CD4-positive, alpha-beta T cell treated with Interleukin-6 for 4 hours (primary cell): ENCODE data around the gene PLCH1.

Experiments
- DNase-seq: peaks from one replicate; pipeline ENCODE4 v3.0.0-alpha.2; 2020; ENCODE audit warnings: mixed read lengths

The PLCH1 gene

DNA sequence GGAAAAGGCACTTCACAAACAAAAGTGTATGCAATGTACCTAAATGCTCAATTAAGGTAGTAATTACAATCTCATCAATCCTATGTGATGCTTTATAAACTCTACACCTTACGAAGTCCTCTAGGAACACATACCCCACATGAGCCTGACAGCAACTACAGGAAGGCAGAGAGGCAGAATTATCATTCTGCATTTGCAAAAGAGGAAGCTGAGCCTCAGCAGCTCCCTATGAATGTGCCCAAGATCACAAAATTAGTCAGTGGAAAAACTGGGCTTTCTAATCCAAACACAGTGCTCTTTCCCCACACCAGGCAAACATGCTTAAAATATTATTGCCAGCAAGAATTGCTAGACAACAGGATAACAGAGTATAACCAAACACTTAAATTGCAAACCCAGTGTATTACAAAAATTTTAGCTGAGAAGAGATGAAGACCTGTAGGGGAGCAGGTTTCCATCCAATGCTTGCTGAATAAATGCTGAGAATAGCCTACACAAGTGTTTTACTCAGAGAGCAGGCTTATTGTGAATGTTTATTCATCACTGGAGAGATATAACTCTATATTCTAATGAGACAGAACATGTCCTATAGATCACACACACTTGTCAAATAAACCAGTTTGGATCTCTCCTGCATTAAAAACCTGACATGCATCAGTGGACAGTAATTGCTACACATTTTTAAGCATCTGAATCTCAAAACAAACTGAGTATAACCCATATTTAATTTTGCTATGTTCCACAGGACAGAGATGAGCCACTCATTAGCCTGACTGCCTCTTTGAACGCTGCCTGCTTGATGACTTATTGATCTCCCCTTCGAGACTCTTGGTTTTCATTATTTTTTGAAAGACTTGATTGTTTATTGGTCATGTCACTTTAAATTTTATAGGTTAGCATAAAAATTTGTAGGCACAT lies 62.2 kb downstream of the PLCH1 start:
- no peak for DNase-seq

DNA sequence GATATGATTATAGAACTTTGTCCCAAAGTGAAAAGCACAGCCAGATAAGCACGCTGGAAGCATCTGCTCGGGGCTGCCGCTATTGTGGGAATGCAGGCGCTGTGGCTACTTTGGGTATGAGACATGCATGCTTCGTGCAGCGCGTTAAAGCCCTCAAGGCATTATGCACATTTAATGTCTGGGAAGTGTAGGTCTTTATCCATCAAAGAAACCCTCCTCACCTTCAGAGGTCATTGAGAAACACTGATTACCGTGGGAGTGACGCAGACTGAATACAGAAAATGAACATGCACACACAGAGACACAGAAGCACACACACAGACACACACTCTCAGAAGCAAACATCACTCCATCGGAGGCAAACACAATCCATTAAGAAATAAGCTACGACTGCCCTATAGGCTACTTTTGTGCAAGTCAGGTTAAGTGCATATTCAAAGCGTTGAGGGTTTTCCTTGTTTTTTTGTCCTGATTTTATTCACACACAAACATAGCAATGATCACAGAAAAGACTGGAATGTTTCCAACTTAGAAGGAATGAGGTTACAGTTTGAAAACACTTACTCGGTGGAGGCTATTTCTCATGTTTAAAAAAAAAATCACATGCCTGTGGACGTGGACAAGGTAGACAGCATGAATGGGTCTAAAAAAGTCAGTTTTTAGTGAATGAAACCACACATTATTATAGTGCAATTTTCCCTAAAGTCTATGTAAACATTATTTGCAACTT lies 68.5 kb downstream of the PLCH1 start:
- no peak for DNase-seq

DNA sequence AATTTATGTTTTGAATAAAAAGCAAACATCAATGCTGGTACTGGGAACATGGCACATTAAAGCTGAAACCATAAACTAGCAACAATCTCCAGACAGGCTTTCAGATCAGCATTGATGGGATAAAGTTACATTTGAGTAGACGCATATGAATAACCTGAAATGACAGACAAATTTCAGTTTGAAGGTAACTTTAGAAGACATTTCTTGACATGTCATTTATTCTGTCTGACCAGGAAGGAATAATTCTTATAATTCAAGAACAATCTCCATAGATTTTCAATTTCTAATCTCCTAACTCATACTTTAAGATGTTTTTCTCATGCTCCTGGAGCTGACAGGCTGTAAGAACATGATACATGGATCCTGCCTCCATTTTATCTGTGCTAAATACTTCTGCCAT lies 69.8 kb downstream of the PLCH1 start:
- DNase-seq: no peak

DNA sequence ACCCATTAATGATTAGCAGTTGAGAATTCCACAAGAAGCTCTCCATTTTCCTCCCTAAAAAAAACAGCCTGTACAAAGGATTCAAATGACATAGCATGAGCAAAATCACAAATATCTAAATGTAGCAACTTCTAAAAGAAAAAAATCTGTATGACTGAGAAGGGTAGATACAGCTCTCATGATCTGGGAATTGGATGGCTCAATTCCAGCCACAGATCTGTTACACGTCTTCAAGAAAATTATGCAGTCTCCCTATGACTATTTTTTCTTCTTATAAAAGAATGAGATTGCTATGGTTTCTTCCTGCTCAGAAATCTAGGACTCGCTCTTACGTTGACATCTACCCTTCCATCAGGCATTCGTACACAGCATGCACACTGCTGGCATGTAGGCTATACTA lies 71.5 kb downstream of the PLCH1 start:
- DNase-seq: no peak

DNA sequence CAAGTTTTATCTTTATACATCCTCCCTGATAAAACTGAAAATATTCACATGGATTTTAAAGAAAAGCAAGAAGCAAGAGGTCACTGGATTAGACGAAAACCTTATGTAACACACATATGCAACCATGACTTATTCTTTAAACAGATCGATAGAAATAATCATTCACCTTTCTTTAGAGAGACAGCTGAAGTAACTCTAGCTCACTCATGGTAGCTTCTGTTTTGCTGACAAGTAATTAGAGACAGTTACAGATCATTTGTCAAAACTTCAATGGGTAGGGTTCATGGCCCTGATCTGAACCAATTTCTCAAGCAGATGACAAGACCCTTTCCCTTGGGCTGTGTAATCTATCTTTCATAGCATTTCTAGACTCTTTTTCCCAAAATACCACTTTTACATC lies 74.5 kb downstream of the PLCH1 start:
- DNase-seq: no peak

DNA sequence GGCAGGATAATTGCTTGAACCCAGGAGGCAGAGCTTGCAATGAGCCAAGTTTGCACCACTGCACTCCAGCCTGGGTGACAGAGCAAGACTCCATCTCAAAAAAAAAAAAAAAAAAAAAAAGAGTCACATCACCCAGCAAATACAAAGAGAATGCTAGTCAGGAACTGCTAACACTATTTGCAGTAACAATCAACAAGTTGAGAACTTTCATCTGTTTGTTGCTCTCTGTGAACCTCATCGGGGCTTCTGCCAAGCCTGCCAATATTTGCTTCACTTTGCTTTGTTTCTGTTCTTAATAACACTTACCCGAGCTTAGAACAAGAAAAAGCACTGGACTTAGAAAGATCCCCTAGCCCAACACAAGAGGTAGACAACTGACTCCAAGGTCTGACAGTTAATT lies 76.9 kb downstream of the PLCH1 start:
- DNase-seq: no peak

DNA sequence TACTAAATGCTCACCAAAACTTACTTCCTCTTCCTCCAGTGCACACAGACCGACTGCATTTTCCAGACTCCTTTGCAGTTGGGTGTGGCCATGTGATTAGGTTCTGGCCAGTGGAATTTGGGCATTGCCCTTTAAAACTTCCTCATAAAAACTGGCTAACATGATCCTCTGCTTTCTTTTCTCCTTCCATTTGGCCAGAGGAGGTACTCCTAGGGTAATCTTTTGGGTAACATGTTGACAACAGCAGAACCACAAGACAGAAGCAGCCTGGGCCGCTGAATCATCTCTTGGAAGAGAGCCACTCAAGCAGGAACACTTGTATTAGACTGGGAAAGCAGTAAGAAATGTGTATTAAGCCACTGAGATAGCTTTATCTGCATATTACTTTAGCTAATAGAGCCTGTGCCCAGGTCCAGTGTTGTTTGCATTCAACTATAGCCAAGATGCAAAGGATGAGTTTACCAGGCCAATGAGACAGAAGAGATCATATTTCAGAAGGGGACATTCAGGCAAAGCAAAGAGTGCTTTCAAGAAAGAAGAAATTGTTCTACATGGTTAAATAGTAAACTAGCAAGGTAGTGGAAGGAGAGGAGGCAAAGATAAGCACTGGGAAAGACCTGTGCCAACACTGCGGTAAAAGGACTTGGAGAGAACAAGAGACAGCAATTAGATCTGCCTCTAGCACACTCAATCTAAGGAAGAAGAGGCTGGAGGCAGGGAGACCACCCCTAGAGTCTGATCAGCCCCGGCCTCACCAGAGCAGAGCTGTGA lies 79.8 kb downstream of the PLCH1 start:
- DNase-seq: no peak

DNA sequence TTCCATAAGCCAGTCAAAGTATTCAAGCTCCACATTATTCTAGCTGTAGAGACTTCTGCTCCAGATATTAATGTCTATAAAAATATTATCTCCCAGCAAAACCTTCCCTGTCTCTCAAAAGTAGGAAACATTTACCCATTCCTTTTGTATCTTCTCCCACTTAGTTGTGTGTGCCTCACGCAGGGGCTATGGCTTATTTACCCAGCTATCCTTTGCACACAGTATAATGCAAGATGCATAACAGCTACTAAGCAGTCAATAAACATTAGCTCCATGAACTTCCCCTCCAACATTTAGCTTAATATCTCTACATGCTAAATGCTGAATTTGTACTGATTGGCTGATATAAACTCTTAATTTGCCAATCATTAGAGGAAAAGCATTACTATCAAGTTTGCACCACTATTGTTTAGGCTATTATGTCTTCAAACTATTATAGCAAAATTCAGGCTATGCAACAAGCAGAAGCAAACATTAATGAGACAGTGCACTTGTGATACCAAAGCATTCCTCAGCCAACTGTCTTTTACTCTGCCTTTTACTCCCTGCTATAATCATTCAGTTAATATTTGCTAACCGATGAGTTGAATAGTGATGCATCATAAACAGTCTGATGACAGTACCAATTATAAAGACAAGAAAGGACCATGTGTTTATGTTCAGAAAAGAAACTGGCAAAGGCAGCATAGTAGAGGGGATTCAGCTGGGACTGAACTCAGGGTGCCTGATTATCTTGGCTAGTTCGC lies 81.2 kb downstream of the PLCH1 start:
- no peak for DNase-seq

DNA sequence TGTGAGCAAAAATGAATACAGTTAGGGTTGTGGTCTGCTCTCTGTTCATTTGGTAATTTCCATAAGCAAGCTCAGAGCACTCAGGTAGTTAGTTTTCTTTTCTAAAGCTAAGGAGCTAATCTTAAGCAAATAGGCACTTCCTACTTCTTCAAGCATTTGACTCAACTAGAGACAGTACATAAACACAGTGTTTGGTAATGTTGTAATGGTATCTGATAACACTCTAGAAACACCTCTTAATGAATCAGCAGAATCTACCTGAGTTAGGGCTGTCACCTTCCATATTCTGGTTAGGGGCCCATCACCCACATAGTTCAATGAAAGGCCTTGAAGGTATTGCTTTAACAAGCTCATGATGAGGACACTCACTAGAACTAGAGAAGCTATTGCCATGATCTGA lies 83.1 kb downstream of the PLCH1 start:
- DNase-seq: no peak

DNA sequence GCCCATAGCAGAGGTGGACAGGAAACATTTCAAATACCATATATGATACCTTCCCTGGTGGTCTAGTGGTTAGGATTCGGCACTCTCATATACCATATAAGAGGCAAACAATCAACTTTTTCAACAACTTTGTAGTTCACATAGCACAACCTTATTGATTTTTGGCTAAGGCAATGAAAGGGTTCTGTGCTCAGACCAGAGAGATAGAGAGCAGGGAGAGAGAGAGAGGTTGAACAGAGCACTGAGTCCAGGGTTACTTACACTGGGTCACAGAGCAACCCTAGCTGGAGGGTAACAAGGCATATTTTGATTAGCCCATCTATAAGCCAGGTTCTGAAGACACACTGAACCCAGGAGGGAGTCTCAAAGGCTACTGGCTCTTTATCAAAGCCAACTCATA lies 83.8 kb downstream of the PLCH1 start:
- DNase-seq: no peak

DNA sequence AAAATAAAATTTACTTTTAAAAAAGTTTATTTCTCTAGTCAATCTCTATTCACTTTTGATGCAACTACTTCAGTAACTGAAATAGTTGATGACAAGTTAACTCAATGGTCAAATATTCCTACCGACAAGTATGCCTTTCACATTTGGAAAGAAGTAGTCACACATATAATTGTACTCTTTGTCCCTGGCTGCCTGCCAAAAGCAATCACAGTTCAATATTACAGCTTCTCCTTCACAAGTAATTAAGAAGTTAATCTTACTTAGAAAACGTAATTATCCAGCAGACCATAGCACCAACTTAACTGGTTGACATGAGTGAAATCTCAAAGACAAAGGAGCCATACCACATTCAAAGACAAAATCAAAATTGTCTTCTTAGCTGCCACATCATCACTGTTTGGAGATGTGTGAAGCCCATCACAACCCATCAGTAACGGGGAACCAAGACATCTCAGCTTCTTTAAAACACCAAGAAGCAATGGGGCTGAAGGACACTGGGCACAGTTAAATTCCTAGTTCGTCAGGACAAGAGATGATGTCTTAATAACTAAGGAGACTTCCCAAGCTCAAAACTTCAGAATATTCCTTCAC lies 86.1 kb downstream of the PLCH1 start:
- no peak for DNase-seq

DNA sequence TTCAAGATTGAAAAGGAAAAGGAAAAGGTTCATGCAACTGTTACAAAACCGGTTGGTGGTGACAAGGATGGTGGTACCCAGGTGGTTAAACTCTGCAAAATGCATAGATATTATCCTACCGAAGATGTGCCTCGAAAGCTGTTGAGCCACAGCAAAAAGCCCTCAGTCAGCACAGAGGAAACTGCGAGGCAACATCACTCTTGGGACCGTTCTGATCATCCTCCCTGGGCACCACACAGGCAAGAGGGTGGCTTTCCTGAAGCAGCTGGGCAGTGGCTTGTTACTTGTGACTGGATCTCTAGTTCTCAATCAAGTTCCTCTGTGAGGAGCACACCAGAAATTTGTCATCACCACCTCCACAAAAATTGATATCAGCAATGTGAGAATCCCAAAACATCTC lies 86.9 kb downstream of the PLCH1 start:
- no peak for DNase-seq

DNA sequence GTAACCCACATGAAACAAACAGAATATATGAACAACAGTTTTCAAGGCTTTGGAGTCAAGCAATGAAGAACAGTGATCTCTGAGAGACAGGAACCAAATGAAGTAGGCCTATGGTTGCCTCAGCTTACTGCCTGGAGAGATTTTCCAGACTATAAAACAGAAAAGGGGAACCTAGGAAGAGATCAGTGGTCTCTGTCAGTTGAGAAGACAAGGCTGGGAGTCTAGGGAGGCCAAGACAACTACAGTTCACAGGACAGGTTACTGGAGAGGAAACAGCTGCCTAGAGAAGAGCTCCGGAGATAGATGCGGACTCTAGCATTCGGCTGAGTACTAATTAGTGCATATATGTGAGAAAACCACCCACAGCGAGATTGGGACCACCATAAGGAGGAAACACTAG lies 87.7 kb downstream of the PLCH1 start:
- no peak for DNase-seq

DNA sequence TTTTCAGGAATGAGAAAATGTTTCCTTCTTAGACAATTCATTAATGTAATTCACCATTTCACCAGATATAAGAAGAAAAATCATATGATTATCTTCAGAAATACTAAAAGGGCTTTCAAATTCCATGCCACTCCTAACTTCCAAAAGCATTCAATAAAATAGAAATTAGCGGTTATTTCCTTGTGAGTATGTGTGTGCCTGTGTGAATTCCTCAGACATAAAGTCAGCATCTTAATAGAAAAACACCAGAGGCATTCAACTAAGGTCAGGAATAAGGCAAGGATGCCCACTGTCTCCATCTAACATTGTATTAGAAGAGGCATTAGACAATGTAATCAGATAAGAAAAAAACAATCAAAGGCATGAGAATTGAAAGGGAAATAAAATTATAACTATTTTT lies 88.4 kb downstream of the PLCH1 start:
- no peak for DNase-seq

DNA sequence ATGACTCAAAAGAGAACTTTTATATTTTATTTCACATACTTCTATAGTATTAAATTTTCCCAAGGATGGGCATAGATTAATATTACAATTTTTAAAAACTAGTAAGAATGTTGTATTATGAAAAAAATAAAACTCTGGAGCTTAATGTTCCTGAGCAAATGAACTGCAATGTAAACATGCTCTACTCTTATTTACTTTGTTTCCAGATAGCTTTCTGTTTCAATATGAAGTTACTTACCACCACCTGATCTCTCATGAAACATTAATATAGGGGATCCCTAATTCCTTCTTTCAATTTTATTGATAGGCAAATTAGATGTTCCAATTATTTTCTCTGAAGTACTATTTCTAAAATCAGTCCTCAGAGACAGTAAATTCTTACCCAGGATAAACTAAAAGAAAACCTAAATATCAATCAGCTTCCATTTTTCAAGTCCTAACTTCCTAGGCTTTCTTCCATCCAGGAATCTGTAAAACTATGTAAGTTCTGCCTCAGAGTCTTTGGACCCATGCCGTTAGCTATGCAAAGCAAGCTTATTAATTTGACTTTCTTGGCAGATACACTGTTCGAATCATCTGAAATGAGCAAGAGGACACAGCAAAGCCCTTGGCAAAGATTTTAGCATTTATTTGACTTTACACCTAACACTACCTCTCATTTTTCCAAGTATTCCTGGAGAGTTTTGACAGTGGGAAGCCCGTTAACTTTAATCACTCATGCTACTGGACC lies 93.2 kb downstream of the PLCH1 start:
- no peak for DNase-seq

DNA sequence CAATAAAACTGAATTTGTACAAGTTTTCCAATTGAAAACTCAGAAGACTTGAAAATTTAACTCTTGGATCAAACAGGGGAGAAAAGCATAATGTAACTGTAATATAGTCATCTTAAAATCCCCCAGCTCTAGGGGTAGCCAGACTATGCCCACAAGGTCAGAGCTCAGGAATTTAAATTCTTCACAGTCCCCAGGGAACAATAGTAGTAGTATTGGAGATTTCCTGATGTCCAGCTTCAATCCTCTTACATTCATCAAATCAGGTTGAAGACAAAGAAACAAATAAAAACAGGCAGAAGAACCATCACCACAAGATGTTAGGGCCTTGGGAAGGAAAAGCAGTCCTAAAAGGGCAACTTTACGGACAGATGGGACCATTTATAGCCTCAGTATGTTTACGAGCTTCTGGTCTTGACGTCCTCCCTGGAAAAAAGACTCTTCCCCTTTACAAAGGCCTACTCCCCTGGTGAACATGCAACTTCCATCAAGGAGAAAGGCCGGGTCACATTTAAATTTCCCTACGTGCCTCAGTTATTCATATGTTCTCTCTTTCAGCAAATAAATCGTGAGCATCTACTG lies 96.8 kb downstream of the PLCH1 start:
- no peak for DNase-seq

DNA sequence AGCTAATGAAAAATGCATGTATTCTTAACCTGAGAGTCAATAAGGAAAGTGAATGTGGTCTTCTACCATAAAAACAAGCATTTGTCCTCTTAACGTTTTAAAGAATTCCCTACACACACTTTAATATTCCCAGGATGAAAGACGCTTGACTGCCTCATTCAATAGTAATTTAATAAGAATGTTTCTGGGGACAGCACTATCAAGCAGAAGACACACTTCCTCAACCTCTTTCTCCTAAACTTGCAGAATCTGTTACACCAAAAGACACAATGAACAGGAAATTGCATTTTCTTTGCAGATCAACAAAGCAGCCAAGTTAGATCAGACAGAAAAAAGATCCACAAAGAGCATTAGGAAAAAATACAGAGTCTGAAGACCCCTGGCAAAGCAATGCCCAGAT lies 97.7 kb downstream of the PLCH1 start:
- DNase-seq: no peak

DNA sequence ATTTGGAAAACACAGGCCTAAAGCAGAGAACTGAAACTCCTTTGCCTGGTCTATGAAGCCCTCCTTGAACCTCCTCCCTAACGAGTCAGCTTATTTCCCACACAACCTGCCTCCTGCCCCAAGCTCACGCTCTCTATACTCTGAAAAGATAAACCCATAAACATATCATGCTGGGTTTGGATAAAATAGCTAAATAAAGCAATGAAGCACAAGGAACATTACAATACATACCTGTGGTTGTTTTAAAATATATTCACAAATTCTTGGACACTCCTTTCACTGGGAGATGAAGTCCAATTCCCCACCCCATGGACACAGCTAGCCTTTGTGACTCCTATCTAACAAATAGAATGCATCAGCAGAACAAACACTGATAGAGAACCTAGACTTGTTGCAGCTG lies 98.2 kb downstream of the PLCH1 start:
- no peak for DNase-seq

DNA sequence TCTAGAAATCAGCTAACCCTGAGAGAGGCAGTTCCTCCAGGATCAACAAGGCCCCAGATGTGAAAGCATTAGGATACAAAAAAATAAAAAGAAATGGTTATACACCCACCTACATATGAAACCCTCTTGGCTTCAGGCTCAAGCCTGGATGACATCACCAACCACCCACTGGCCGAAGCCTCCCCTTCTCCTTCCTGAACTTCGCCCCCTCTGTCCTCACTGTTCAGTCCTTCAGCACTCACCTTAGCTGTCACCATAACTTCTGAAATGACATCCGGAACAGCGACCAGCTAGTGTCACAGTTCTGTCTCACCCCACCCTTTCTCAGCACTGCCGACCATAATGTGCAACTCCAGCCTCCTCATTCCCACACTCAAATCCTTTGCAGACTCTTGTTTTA lies 98.7 kb downstream of the PLCH1 start:
- DNase-seq: no peak

DNA sequence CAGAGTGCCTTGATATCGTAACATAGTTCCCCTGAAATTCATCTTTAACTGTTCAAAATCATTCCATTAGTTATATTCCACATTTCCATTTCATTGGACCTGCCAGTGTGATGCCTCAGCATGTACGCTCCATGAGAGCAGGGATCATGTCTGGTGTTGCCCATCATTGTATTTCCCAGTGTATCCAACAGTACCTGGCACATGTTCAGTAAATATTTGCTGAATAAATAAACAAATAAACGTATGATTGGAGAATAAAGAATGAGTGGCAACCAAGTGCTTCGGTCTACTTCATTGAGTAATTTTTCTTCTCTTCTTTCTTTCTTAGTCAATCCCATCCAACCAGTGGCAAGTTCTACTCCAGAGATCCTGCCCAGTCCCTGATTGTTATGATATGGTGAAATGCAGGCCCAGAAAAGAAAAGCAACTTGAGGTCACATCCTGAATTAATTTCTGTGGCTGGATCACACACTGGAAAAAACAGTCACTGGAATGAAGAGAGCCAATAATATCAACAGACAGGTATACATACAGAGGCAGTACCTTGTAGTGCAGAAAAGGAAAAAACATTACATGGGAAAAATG lies 101.2 kb downstream of the PLCH1 start:
- no peak for DNase-seq

DNA sequence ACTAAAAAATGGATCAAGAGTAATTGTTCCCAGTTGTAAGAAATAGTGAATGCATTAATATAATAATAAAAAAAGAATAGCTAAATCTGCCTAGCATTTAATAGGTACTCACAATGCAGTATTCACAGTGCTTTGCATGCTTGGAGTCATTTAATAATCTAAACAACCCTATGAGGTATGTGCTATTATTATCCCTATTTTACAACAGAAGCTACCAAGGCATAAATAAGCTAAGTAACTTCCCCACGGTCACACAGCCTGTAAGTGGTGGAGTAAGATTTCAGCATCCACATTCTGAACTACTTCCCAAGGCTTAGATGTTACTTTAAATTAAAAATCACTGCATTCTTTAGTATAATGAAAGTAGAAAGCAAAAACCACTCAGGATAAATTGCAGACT lies 102.9 kb downstream of the PLCH1 start:
- DNase-seq: no peak
